Psoas muscle (tissue), 8 donors: ENCODE measurements around the gene SPTB. TPM values are rescaled to one million over a fixed set of nuclear protein-coding genes. Genes with fewer than 3 reads are reported as not detected.
A peak's percentile ranks its signal among the peaks of the same experiment; 100 is the strongest.
"Not testable (repeated sequence)": the region's sequence is repeated elsewhere in the genome, so short reads cannot be mapped to it uniquely, and the experiment has no call there.

Experiments used
- ATAC-seq, 4 donors: fragments of 200-7000 bp; cut with Tn5 transposase; one replicate each; pipeline ENCODE4 v1.9.1; 2020; ENCODE audit warnings: moderate library complexity in 3 of 4, mild to moderate bottlenecking in 2 of 4
- DNase-seq, 2 donors: peaks; one replicate each; pipeline ENCODE4 v3.0.0-alpha.2; 2020
- H3K27ac ChIP-seq: fragments of 200-600 bp; one replicate; pipeline ENCODE4 v1.8.0; 2022
- H3K27me3 ChIP-seq, 3 donors: fragments of 200-600 bp in 1 of 3; one replicate each; pipeline versions ENCODE4 v1.6.1 to v1.8.0; 2013 to 2022; ENCODE audit warnings: low read length in 2 of 3, mild to moderate bottlenecking in 2 of 3, moderate library complexity in 1 of 3; ENCODE audit not compliant: insufficient read depth in 3 of 3
- H3K36me3 ChIP-seq, 2 donors: fragments of 200-600 bp in 1 of 2; one replicate each; pipeline versions ENCODE4 v1.6.1 to v1.8.0; 2013 to 2022; ENCODE audit warnings: low read depth in 1 of 2, mild to moderate bottlenecking in 1 of 2, moderate library complexity in 1 of 2; ENCODE audit not compliant: insufficient read depth in 1 of 2
- H3K4me1 ChIP-seq: fragments of 200-600 bp; one replicate; pipeline ENCODE4 v1.8.0; 2022
- H3K4me3 ChIP-seq: fragments of 200-600 bp; one replicate; pipeline ENCODE4 v1.8.0; 2022; ENCODE audit warnings: mild to moderate bottlenecking
- H3K9me3 ChIP-seq: fragments of 200-600 bp; one replicate; pipeline ENCODE4 v1.8.0; 2022
- CTCF ChIP-seq: fragments of 200-600 bp; IDR thresholded peaks from one replicate; pipeline ENCODE4 v1.8.0; 2022; ENCODE audit warnings: antibody characterized with exemption
- WGBS, 3 donors: extraction: QIAGEN DNeasy Blood & Tissue Kit; methylation state at CpG; one replicate each; pipeline versions ENCODE4 v1.1.6 to v1.1.7; 2013; 5-methylcytosine and 5-hydroxymethylcytosine counted together
- intact Hi-C, 2 donors: fragments of 100-400 bp; cut with DNase I; formaldehyde crosslinking; loops; one replicate each; pipeline versions ENCODE4 v1.11.0 to v1.14.2; 2022
- polyA plus RNA-seq, 3 donors: library from polyadenylated mRNA; stranded (reverse); fragments of 200-250 nt; gene quantifications; one replicate each; pipeline ENCODE4 v1.2.3, GENCODE V29; 2013
- total RNA-seq, 4 donors: library from RNA; stranded (reverse); fragmentation: NEBNext Ultra II Directional in 2 of 4; extraction: Animal tissue kit (Norgen Biotek cat#: 25700) in 2 of 4; gene quantifications; one replicate each; pipeline versions ENCODE4 v1.2.1 to v1.2.4, GENCODE V29; 2021 to 2023
- donor health status: healthy with polysubstance abuse.
- donor health status: DM: no; HTN: no; CAD: no; lungs with moderate emphysema.
- donor health status: Bipolar disorder and iron deficiency.
- donor health status: healthy.
- donor health status: DM: yes; HTN: yes; CAD: no.
- donor health status: DM: no; HTN: no; CAD: no.
- donor health status: DM: no; HTN: no; CAD: no.
- donor health status: DM: yes; HTN: yes; CAD: no.

Gene SPTB
- total and polyA plus RNA-seq, 7 donors: 43.4 to 540 (median 374) TPM

DNA sequence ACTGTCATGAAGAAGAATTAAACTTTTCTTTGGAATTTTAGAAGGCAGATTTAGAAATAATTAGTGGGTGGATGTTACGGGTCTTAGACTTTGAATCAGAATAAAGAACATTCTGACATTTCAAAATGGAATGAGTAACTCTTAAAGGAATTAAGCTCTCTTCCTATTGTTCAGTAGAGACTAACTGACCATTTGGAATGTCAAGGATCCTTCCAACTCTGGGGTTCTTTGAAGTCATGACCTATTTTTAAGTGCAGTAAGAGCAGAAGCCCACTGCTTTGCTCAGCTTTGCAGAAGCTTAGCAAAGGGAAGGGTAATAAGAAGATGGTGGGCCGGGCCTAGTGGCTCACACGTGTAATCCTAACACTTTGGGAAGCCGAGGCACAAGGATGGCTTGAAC lies 38.5 kb upstream of the SPTB start:
- H3K27me3 ChIP-seq: no peaks in the 10 kb centered on the region
- H3K4me3 ChIP-seq: no peak overlapping the region
- TF ChIP-seq CTCF: no peak
- DNase-seq (no peak), ATAC-seq (no peak)
- peak overlapping the region; percentile 32 for H3K27ac ChIP-seq
- no peaks in the 10 kb centered on the region for H3K9me3 ChIP-seq
- H3K4me1 ChIP-seq: peaks cover 60% of the 10 kb centered on the region
- WGBS, 3 donors: 59 to 86% (median 76%) methylated on average over 4 of the region's 4 CpGs
- intact Hi-C loops: no loop called here
- no peaks in the 10 kb centered on the region for H3K36me3 ChIP-seq

DNA sequence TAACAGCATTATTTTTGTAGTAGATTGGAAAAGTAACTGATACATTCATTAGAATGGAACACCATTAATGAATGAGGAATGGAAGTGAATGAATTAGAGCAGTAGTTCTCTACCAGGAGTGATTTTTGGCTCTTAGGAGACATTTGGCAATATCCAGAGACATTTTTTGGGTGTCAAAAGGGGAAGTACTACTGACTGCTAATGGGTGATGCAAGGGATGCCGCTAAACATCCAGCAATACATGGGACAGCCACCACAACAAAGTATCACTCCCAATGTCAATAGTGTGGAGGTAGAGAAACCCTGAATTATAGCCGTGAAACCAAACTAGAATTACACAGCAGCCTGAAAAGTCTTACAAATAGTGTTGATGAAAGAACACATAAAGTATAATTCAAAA lies 36.1 kb upstream of the SPTB start:
- no peaks in the 10 kb centered on the region for H3K36me3 ChIP-seq
- no peak for TF ChIP-seq CTCF
- peaks cover 52% of the 10 kb centered on the region for H3K4me1 ChIP-seq
- no peak for ATAC-seq
- no peaks in the 10 kb centered on the region for H3K27me3 ChIP-seq
- no peak for DNase-seq
- H3K27ac ChIP-seq: peak overlapping the region; percentile 100
- WGBS, 3 donors: 88 to 91% (median 89%) methylated on average over 2 of the region's 2 CpGs
- H3K9me3 ChIP-seq: no peaks in the 10 kb centered on the region
- intact Hi-C loops: no loop called here
- H3K4me3 ChIP-seq: peak overlapping the region; percentile 99

GRCh38 chr14:64915029-64915424 lies 35.3 kb upstream of the SPTB start:
- H3K4me1 ChIP-seq: peaks cover 45% of the 10 kb centered on the region
- ATAC-seq: no peak
- H3K36me3 ChIP-seq: no peaks in the 10 kb centered on the region
- no peak for DNase-seq
- H3K27me3 ChIP-seq: no peaks in the 10 kb centered on the region
- H3K27ac ChIP-seq: peak overlapping the region; percentile 100
- TF ChIP-seq CTCF: no peak
- 7 to 14% (median 10%) methylated on average over 4 of the region's 4 CpGs for WGBS, 3 donors
- intact Hi-C loops: no loop called here
- no peaks in the 10 kb centered on the region for H3K9me3 ChIP-seq
- peak overlapping the region; percentile 99 for H3K4me3 ChIP-seq

DNA sequence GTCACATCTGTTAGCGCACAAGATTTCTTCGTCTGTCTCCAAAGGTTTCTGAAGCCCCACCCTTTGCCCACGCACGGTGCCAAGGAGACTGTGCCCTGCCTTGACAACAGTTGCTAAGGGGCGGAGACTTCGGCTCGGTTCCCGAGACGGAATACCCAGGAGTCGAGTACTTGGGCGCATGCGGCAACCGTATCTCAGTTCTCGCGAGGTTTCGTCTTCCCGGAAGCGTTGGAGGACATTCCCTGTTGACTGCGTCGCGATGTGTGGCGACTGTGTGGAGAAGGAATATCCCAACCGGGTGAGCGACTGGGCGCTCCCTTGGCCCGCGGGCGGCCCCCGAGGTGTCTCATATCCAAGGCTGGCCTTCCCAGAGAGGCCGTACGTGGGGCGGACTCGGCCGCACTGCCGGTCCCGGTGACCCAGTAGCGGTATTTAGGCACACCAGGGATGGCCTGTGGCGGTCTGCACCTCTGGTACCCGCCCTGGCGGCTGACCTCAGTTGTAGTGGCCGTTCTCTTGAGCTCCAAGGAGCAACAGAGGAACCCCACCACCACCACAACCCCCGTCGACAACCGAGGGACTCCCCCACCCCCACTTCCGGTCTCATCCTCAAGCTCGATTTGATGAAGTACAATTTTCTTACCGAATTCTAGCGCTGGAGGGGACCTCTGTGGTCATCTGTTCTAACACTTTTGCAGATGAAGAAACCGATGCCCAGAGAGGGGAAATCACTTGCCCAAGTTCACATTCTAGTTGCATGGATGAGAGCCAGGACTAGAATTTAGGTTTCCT lies 34.7 kb upstream of the SPTB start, which contains the start of gene CHURC1:
Gene CHURC1 (plus strand): TSS at position 219 of the 792 bp plus-strand sequence. CDS start 41 bp downstream, at position 260.
- TF ChIP-seq CTCF: no peak
- peaks cover 39% of the 10 kb centered on the region for H3K4me1 ChIP-seq
- peak within 1 kb of the TSS; percentile 99 for H3K4me3 ChIP-seq
- no peaks in the 10 kb centered on the region for H3K9me3 ChIP-seq
- DNase-seq (peak; percentile 99), ATAC-seq (peak; percentile 98 to 99 (median 99))
- 0% methylated on average over 49 of the region's 49 CpGs for WGBS, 3 donors
- H3K36me3 ChIP-seq: no peaks in the 10 kb centered on the region
- H3K27ac ChIP-seq: peak within 1 kb of the TSS; percentile 100
- intact Hi-C loops: no loop called here
- no peaks in the 10 kb centered on the region for H3K27me3 ChIP-seq

DNA sequence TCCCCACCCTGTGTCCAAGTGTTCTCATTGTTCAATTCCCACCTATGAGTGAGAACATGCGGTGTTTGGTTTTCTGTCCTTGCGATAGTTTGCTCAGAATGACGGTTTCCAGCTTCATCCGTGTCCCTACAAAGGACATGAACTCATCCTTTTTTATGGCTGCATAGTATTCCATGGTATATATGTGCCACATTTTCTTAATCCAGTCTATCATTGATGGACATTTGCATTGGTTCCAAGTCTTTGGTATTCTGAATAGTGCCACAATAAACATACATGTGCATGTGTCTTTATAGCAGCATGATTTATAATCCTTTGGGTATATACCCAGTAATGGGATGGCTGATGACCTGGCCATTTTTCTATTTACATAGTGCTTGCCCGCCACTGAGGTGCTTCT lies 33.8 kb upstream of the SPTB start:
- H3K36me3 ChIP-seq, H3K9me3 ChIP-seq, H3K27ac ChIP-seq, ATAC-seq, DNase-seq, H3K27me3 ChIP-seq, intact Hi-C loops: not testable (repeated sequence)
- 18 to 38% (median 29%) methylated on average over 1 to 4 of the region's 5 CpGs for WGBS, 3 donors
- H3K4me1 ChIP-seq: peaks cover 29% of the 10 kb centered on the region
- H3K4me3 ChIP-seq: peak overlapping the region; percentile 99
